Measurements from ENCODE around the gene VMP1.

- TF ChIP-seq CTCF (IDR thresholded peaks at IDR 0.05; ENCODE audit: low read depth, low read length) (peak; percentile 46), POLR2A (IDR thresholded peaks at IDR 0.05; ENCODE audit: extremely low read depth, insufficient read length) (no peak), MYC (IDR thresholded peaks at IDR 0.05; ENCODE audit: low read depth, low read length) (no peak), MAX (IDR thresholded peaks at IDR 0.05; ENCODE audit: low read depth, low read length) (no peak)
Measured at GRCh38 chr17:59746849-59747445, 39.5 kb downstream of the VMP1 start.

Data from NB4 (cell line).